ENCODE data around the gene LENG1.
"Not testable (repeated sequence)": the region's sequence is repeated elsewhere in the genome, so short reads cannot be mapped to it uniquely, and the experiment has no call there.

The LENG1 gene

DNA sequence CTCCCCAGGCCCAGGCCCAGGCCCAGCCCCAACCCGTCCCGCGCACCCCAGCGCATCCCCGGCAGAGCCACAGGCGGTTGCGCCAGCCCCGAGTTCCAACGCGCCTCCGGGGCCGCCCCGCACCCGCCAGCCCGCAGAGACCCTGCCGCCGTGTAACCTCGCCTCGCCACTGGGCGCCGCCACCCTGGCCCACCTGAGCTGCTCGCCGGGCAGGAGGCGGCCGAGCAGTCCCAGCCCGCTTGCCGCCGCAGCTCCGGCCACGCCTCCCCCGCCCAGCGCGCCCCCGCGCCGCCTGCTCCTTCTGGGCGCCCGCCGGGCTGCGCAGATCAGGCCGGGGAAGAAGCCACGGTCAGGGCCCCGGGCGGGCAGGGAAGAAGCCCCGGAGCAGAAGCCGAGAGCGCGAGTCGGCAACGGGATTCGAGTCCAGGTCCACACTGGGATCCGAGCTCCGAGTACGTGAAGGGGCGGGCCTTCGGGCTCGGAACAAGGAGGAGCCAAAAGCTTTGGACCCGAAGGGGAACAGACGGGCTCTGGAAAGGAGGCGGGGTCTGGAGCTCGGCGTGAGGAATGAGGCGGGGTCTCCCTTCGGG is 29.7 kb upstream of the LENG1 start, which contains the start of gene MBOAT7:
MBOAT7 (minus strand) TSS at position 436 of the 590 bp plus-strand sequence. CDS start 1,072 bp downstream, outside the sequence.
- DNase-seq = peak; percentile 68

DNA sequence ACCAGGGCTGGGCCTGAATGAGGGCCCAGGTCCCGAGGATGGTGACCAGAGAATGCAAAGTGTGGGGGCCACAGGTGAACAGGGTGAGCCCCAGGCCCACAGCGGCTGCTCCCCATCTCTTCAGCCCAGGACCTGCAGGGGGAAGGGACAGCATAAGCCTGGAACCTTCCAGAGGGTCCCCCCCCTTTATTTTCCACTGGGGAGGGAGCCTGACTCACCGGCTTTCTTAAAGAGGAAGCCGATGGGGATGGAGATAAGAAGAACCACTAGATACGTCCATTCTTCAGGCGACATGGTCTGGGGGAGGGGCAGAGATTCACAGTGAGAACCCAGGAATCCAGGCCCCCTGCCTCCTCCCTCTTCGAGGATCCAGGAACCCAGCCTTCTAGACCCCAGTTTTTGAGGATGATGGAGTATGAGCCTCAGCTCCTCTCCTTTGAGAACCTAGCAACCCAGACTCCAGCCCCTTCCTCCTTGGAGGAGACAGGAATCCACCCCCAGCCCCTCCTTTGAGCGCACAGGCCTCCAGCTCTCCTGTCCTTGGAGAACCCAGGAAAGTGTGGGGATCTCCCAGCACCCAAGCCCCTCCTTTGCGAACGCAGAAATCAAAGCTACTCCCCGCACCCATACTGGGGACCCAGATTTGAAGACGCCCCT is 28.8 kb upstream of the LENG1 start:
- no peak for DNase-seq

- no peak for DNase-seq
Measured at GRCh38 chr19:54186934-54187381, 27.4 kb upstream of the LENG1 start.

DNA sequence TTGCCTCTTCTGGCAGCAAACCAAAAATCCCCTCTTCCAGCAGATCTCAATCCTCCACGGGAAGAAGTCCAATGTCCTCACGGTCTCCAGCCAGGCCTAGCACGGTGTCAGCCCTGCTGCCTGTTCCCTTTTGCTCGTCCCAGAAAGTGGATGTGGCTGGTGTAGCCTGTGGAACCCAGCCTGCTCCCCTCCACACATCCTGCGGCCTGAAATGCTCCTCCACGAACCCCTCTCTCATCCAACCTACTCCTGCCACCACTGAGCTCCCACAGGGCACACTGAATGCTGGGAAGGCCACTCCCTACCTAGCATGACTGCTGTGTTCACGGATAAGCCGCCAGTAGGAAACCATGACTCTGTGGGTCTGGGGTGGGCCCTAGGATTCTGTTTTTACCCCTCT is 26.8 kb upstream of the LENG1 start:
- DNase-seq = no peak

- no peak for DNase-seq
Measured at GRCh38 chr19:54183431-54183830, 23.9 kb upstream of the LENG1 start.

DNA sequence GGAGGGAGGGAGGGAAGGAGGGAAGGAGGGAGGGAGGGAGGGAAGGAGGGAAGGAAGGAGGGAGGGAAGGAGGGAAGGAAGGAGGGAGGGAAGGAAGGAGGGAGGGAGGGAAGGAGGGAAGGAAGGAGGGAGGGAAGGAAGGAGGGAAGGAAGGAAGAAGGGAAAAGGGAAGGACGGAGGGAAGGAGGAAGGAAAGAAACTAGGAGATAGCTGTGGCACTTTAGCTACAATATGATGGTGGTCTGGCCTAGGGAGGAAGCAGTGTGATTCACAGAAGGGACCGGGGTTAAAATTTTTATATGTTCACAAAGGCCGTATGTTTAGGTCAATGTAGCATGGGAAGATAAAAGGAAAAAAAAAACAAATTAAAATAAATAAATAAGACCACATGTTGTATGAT is 22.4 kb upstream of the LENG1 start:
- not testable (repeated sequence) for DNase-seq

DNA sequence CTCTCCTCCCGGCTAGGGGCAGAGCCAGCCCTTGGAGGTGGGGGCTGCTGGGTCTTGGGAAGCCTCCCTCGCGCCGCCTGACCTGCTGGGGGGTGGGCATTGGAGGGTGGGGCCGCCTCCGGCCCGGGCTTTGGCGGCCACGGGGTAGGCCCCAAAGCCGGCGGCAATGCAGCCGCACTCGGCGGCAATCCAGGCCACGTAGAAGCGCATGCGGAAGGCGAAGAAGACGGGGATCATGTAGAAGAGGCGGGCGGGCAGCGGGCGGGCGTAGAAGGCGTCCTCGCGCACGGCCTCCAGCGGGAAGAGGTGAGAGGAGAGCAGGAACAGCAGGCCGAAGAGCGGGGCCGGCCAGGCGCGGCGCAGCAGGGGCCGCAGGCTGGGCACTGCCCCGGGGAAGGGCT is 21.2 kb upstream of the LENG1 start:
- DNase-seq = no peak

GRCh38 chr19:54179921-54180461 is 20.5 kb upstream of the LENG1 start:
- DNase-seq = no peak

GRCh38 chr19:54179262-54179852 is 19.8 kb upstream of the LENG1 start:
- no peak for DNase-seq

DNA sequence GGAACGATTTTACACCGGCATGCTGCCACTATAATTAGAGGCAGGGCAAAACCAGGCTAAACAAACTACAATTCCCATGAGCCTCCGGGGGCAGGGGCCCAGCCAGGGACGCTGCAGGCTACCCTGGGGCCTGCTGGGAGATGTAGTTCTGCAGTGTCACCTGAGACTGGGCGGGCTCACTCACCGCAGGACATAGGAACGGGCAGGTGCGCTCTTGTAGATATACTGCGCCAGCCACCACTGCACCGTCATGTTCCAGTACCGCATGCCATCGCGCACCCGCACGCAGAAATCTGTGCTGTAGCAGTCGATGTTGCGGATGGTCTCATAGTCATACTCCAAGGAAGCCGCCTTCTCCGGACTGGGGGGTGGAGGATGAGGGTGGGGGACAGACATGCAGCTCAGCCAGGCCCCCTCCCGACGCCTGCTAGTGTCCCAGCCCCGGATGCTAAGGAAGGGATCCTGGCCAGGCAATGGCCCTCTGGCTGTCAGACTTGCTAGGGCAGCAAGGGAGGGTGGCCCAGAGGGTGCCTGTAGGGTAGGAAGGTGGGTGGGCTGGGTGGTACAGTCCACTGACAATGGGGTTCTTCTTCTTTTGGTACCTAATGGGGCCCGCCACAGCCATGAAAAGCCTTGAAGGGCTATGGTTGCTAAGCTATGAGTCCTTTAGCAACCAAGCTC is 19.2 kb upstream of the LENG1 start:
- DNase-seq = no peak

GRCh38 chr19:54173951-54174834 is 14.7 kb upstream of the LENG1 start:
- DNase-seq = no peak

DNA sequence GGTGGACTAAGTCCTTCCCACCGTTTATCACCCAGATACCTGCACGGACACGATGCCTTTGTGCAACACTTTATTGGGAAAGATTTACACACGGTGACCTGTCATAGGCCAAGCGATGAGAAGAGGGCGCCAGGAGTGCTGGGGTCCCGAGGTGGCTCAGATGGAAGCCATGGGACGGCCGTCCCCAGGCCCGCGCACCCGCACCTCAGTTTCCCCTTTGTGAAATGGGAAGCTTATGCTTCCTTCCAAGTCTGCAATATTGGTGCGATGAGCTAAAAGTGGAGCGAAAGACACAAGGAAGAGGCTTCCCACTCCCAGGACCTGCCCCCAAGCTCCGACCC is 13.8 kb upstream of the LENG1 start:
- DNase-seq = no peak

DNA sequence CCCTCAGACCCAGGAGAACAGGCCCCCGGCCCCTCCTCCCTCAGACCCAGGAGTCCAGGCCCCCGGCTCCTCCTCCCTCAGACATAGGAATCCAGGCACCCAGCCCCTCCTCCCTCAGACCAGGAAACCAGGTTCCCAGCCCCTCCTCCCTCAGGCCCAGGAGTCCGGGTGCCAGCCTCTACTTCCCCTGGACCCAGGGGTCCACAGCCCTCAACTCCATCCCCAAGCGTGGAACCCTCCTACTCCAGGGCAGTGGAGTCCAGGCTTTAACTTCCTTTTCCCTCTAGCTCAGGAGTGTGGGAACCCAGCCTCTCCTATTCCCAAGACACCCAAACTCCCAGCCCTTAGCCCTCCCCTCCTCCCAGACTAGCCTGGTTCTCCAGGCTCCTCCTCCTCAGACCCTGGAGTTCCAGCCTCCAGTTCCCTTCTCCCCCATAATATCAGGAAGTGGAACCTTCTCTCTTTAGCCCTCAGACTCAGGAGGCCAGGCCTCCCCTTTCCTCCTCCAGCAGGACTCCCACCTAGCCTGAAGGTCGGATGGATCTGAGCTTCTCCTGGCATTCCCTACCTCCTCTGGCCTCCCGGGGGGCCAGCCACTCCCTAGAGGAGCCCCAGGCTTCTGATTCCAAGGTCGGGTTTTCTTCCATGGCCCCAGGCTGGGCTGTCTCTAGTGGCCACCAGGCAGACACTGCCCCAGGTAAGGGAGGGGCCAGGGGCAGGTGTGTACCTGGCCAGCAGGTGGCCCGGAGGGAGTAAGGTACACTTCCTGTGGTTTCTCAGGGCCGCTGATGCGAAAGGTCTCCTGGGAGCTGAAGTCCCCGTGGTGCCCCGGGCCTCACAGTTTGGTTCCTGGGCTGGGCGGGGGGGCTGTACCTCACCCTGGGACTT is 13.2 kb upstream of the LENG1 start, which contains the start of gene TMC4:
TMC4 (minus strand) TSS at position 690 of the 888 bp plus-strand sequence; CDS start at position 647, 43 bp downstream.
- DNase-seq = peak; percentile 9

DNA sequence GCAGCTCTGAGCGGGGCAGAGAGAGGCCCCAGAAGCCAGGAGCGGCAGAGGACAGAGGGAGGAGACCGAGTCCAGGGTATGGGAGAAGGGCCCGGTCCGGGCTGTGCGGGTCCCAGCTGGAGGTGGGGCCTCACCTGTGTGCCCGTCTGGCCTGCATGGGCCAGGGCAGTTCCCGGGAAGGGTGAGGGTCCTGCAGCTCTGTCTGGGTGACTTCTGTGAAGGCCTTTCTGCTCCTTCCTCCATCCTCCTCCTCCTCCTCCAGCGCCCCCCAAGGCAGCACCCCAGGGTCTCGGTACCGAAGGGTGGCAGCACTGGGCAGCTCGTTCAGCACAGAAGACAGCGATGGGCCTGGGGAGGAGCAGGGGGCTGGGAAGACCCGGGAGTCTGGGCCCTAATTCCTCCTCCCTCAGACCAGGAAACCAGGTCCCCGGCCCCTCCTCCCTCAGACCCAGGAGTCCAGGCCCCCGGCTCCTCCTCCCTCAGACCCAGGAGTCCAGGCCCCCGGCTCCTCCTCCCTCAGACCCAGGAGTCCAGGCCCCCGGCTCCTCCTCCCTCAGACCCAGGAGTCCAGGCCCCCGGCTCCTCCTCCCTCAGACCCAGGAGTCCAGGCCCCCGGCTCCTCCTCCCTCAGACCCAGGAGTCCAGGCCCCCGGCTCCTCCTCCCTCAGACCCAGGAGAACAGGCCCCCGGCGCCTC is 12.4 kb upstream of the LENG1 start:
- peak; percentile 7 for DNase-seq

GRCh38 chr19:54169149-54169740 is 9.7 kb upstream of the LENG1 start:
- no peak for DNase-seq

- peak; percentile 85 for DNase-seq
Measured at GRCh38 chr19:54168174-54168917, 8.8 kb upstream of the LENG1 start.

- DNase-seq = no peak
Measured at GRCh38 chr19:54165222-54165621, 5.7 kb upstream of the LENG1 start.

DNA sequence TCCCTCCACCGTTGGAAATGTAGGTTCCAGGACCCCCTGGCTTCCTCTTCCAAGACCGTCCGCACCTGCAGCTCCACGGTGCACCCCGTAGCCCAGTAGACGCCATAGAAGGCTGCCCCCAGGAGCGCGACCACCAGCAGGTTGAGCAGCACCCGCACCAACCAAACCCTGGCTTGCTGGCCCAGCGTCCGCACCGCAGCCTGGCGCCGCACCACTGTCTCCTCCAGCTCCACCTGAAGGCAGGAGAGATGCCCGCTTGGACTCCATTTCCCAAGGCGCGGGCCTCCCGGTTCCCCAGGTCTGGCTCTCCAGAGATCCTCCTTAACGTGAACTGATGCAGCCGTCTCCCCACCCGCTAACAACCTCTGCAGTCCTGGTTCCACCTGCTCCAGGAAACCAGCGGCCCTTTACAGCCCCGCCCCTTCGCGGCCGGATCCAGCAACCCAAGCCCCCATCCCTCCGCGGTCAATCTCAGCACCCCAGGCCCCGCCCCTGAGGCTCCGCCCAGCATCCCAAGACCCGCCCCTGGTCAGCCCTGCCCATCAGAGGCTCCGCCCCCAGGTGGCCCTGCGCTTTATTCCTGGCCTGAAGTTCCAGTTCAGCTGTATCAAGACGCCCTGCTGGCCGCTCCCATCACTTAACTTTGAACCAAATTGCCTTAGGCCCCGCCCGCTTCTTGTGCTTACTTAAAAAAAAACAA is 5.0 kb upstream of the LENG1 start:
- DNase-seq = no peak

- DNase-seq = no peak
Measured at GRCh38 chr19:54162884-54163283, 3.4 kb upstream of the LENG1 start.
